Thyroid gland (tissue), 4 donors: Measurements from ENCODE around the gene YPEL2.

ENCODE experiments used
- CTCF ChIP-seq, 6 experiments: fragments of 200-600 bp in 3 of 6; fragments of 450-650 bp in 3 of 6; sonication (generic) in 3 of 6; IDR thresholded peaks; one replicate each; pipeline ENCODE4 v1.5.1; 2016 to 2019; ENCODE audit warnings: antibody characterized with exemption in 6 of 6, mild to moderate bottlenecking in 2 of 6, inconsistent platforms in 1 of 6, moderate library complexity in 1 of 6
- POLR2A ChIP-seq, 2 donors: fragments of 450-650 bp; IDR thresholded peaks; one replicate each; pipeline ENCODE4 v1.6.1; 2017; ENCODE audit warnings: antibody characterized with exemption in 2 of 2, mild to moderate bottlenecking in 2 of 2, moderate library complexity in 1 of 2

GRCh38 chr17:59417452-59417851 is 86.0 kb downstream of the YPEL2 start:
- TF ChIP-seq CTCF (IDR thresholded peaks at IDR 0.05) = no peak
- TF ChIP-seq POLR2A (IDR thresholded peaks at IDR 0.05) = no peak
